LoVo (cell line): ENCODE results near the gene DISP3.

Experiments
- DNase-seq: peaks from one replicate; pipeline ENCODE4 v3.0.0-alpha.2; 2016; ENCODE audit warnings: low spot score

The DISP3 gene

GRCh38 chr1:11515368-11516300 lies 36.7 kb downstream of the DISP3 start:
- DNase-seq = no peak

GRCh38 chr1:11516961-11517635 lies 38.1 kb downstream of the DISP3 start:
- DNase-seq = no peak

DNA sequence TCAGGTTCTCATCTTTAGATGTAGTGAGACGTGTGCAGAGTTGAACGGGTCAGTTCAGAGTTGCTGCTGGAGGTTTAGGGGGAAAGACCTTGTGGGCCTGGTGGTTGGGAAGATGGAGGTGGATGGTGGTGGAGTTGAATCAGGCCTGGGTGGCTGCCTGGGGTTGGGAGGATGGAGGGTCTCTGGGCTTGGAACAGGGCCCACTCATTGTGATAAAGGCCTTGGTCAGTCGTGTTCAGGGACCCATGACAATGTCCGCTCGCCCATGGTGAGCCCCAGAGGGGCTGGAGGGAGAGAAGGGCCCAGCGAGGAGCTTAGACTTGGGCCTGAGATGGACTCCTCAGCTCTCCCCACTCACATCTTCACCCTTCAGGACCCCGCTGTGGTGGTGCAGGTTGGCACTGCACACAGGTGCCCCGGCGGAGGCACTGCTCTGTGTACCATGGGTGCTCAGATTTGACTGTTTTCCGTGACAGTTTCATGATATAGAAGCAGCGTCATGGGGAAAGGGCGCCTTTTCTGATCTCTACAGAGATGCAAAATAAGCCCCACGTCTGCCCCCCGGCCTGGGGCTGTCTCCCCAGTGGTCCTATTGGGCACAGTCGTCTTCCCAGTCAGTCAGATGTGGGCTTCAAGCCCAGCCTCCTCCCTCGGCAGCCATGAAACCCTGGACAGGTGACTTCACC lies 39.2 kb downstream of the DISP3 start:
- DNase-seq = no peak

GRCh38 chr1:11518791-11519628 lies 40.1 kb downstream of the DISP3 start:
- DNase-seq = no peak

DNA sequence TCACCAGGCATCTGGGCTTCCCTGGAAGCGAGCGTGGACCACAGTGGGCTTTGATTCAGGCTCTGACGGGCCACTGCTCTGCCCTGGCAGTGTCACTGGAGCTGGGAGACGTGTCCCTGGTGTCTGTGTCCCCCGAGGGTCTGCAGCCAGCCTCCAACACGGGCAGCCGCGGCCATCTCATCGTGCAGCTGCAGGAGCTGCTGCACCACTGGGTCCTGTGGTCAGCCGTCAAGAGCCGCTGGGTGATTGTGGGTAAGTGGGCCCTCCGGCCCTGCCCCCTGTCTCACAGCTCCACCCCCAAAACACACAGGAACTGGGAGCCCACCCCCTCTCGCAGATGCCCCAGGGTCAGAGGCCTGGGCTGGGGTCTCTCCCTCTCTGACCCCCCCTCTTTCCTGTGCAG lies 40.7 kb downstream of the DISP3 start:
- no peak for DNase-seq

GRCh38 chr1:11520531-11521233 lies 41.7 kb downstream of the DISP3 start:
- no peak for DNase-seq

DNA sequence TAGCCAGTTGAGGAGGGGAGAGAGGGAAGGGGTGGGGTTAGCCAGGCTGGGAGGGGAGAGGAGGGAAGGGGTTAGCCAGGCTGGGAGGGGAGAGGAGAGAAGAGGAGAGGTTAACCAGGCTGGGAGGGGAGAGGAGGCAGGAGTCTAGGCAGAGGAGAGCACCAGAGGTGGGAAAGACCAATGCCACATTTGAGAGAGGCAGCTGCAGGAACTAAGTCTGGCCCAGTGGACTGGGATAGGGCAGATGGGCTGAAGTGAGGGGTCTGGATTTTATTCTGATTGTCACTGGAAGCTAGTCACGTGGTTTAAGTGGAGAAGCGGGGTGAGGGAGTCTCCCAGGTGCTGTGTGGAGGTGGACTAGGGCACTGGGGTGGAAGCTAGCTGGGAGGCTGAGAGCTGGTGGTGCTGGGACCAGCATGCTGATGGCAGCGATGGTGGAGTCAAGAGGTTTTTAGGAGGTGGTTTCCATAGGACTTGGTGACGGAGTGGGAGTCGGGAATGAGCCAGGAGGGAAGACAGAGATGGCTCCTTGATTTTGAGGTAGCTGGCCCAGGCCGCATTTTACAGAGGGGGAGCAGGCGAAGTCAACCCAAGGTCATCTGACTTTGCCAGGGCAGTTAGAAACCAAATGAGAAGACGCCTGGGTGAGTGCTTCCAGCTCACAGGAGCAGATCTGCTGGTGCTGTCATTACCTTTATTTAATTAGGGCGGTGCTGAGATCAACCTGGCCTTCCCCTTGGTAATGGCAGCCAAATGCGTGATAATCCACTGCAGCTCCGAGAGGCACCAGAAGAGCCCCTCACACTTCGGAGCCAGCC lies 42.8 kb downstream of the DISP3 start:
- DNase-seq = no peak

DNA sequence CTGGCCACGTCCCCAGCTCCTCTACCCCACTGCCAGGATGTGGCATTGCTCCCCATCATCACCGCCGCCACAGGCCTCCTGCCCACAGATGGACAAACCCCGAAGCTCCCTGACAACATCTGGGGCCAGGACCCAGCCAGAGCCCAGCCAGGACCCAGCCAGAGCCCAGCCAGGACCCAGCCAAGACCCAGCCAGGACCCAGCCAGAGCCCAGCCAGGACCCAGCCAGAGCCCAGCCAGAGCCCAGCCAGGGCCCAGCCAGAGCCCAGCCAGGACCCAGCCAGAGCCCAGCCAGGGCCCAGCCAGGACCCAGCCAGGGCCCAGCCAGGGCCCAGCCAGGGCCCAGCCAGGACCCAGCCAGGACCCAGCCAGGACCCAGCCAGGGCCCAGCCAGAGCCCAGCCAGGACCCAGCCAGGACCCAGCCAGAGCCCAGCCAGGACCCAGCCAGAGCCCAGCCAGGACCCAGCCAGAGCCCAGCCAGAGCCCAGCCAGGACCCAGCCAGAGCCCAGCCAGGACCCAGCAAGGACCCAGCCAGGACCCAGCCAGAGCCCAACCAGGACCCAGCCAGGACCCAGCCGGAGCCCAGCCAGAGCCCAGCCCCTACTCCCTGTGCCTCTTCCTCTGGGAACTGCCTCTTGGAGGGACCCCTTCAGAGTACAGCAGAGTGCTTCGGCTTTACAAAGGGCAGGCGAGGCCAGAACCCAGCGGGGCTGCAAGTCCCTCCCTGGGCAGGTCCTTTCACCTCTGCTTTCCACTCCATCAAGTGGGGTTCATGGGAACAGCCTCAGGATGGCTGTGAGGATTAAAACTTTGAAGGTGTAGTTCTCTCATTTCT lies 43.7 kb downstream of the DISP3 start:
- no peak for DNase-seq

DNA sequence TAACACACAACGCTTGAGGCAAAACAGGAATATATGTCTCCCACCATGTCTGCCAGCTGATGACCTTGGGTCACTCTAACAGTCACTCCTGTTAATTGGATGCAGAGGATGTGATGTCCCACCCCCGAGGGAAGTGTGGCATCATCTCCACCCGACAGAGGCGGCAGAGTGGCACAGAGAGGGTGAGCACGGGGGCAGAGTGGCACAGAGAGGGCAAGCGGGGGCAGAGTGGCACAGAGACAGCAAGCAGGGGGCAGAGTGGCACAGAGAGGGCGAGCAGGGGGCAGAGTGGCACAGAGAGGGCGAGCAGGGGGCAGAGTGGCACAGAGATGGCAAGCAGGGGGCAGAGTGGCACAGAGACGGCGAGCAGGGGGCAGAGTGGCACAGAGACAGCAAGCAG lies 44.3 kb downstream of the DISP3 start:
- no peak for DNase-seq

- no peak for DNase-seq
These were observed 45.0 kb downstream of the DISP3 start for GRCh38 chr1:11523746-11524464.

GRCh38 chr1:11524465-11525150 lies 45.7 kb downstream of the DISP3 start:
- no peak for DNase-seq

- no peak for DNase-seq
These were observed 46.2 kb downstream of the DISP3 start for GRCh38 chr1:11525151-11525505.

DNA sequence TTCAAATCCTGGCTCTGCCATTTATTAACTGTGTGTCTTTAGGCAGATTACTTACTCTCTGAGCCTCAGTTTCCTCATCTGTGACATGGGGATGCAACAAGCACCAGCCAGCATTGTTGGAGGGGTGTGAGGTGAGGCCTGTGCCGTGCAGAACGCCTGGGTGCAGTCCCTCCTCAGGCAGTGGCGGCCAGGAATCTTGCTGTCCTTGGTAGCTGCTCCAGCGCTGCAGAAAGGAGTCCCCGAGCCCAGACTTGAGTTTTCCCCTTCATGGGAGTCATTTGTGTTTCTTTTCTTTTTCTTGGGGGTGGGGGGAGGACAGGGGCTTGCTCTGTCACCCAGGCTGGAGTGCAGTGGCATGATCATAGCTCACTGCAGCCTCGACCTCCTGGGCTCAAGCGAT lies 46.6 kb downstream of the DISP3 start:
- no peak for DNase-seq

DNA sequence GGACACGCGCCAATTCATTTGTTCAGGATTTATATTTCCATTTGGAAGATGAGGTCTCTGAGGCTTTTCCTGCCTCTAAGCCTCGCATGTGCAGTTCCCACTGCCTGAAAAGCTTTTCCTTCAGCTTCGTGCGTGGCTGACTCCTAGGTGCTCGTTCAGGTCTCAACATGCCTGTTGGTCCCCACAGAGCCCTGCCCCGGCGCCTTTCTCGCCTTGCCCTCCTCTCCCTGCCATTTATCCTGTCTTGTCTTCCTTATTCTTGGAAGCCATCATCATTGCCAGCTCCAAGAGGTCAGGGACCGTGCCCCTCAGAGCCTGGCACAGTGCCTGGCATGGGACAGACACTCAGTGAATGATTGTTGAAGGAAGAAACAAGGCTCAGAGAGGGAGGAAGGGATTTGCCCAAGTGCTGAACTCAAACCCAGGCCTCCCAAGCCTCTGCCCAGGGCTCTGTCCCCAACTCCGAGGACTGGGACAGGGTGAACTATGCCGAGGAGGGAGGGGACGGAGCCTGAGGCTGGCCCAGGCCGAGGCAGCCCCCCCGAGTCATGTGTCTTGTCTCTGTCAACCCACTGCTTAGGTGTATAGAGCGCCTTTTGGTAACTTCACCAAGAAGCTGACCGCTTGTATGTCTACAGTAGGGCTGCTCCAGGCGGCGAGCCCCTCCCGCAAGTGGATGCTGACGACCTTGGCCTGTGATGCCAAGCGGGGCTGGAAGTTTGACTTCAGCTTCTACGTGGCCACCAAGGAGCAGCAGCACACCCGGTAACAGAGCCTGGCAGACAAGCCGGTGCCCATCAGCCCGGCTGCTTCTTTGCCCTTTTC lies 47.3 kb downstream of the DISP3 start:
- no peak for DNase-seq

DNA sequence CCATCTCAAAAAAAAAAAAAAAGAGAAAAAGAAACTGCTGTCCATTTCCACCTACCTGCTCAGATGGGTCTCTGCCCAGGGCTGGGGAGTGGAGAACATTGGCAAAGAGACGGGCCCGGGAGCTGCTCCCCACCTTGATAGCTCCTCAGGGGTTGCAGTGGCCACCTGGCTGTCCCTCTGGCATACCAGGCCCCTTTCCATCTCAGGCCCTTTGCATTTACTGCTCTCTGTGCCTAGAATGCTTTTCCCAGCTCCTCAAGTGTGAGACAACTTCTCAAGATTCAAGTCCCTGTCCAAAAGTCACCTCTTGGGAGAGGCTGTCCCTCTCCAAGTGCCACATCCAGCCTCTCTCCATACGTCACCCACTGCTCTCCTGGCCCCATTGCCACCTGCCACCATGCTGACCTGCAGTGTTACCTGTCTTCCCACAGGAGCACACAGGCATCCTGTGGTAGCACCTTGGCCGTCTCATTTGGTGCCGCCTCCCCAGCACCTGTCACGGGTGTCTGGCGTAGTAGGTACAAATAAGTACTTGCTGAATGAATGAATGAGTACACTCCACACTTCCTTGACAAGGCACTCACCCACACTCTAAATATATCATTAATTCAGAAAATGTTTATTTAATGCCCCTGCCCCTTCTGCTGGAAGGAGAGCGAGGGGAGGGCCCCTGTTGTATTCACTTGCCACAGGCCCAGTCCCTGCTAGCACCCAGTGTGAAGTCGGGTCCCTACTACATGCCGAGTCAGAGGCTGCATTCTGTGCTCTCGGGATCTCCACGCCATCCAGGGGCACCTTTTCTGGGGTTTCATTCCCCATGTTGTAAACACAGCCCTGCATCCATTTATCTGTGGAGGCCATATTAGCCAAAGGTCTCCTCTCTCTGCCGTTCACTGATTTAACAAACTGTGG lies 48.8 kb downstream of the DISP3 start:
- no peak for DNase-seq

GRCh38 chr1:11528611-11529261 lies 49.8 kb downstream of the DISP3 start:
- no peak for DNase-seq
